LNCaP clone FGC (cell line): Measurements from ENCODE around the gene RBP3.

Source experiments
- DNase-seq: peaks from one replicate; pipeline ENCODE4 v3.0.0-alpha.2; 2011; ENCODE audit warnings: low read depth
- H3K4me3 ChIP-seq: 2 replicates; pipeline ENCODE4 v1.5.1; 2011; ENCODE audit warnings: mild to moderate bottlenecking, low read depth, low read length, control low read depth
- CTCF ChIP-seq: IDR thresholded peaks from 2 replicates; pipeline ENCODE4 v1.5.1; 2012; ENCODE audit warnings: mild to moderate bottlenecking; ENCODE audit not compliant: control insufficient read depth, insufficient read depth; ENCODE audit errors: extremely low read depth

The RBP3 gene

DNA sequence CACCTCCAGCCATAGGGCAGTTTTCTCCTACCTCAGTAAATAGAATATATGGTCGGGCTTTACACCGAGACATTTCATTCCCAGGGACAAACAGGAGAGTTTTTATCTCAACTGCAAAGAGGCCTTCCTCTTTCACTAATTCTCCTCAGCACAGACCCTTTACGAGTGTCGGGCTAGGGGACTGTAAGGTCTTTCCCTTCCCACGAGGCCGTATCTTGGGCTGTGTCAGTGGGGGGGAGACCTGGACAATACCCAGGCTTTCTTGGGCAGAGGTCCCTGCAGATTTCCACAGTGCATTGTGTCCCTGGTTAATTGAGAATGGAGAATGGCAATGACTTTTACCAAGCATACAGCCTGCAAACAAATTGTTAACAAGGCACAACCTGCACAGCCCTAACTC is 49.1 kb downstream of the RBP3 start:
- DNase-seq: no peak
- no peak for TF ChIP-seq CTCF
- no peak overlapping the region for H3K4me3 ChIP-seq

GRCh38 chr10:47400251-47400650 is 52.1 kb downstream of the RBP3 start:
- no peak overlapping the region for H3K4me3 ChIP-seq
- no peak for DNase-seq
- no peak for TF ChIP-seq CTCF

DNA sequence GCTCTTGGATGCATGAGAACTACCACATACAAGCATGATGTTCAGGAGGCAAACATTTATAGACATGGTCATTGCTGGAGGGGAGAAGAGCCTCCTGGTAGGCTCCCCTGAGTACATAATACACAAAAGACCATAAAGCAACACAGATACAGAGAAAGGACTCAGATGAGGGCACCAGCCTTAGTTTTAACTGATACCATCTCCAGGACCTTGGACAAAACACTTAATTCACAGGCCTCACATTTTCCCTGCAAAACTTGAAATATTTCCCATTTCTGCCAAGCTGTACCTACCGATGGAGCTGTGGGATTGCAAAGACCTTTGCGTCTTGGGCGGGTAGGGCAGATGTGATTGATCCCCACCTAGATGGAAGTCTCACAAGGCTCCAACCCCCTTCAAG is 52.6 kb downstream of the RBP3 start:
- no peak for DNase-seq
- no peak overlapping the region for H3K4me3 ChIP-seq
- TF ChIP-seq CTCF: no peak

DNA sequence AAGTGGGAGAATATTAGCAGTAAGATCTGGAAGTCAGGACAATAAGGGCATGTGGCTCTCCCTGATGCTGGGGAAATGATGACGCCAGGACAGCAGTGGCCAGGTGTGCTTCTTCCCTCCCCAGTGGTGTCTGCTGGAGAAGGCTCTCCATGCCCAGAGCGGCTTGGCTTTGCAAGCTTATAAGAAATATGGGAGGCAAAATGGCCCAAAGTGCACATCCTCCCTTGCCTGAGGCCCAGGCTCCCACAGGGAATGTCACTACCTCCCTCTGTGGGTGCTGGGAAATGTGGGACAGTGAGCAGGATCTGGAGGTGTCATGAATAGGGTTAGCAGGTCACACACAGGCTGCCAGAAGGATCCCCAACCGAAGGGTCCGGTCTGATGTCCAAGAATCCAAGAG is 53.0 kb downstream of the RBP3 start:
- no peak for TF ChIP-seq CTCF
- no peak overlapping the region for H3K4me3 ChIP-seq
- DNase-seq: no peak

- H3K4me3 ChIP-seq: no peak overlapping the region
- no peak for TF ChIP-seq CTCF
- no peak for DNase-seq
Measured at GRCh38 chr10:47401874-47402640, 53.9 kb downstream of the RBP3 start.

GRCh38 chr10:47402641-47403301 is 54.6 kb downstream of the RBP3 start:
- no peak overlapping the region for H3K4me3 ChIP-seq
- DNase-seq: no peak
- TF ChIP-seq CTCF: no peak
